Mucosa of descending colon (tissue), 3 donors: ENCODE data around the gene PPP2R5C. TPM values are rescaled to one million over a fixed set of nuclear protein-coding genes. Genes with fewer than 3 reads are reported as not detected.
"Not testable (repeated sequence)": the region's sequence is repeated elsewhere in the genome, so short reads cannot be mapped to it uniquely, and the experiment has no call there.

Experiments used
- ATAC-seq: fragments of 200-7000 bp; cut with Tn5 transposase; one replicate; pipeline ENCODE4 v1.9.1; 2020; ENCODE audit warnings: mild to moderate bottlenecking, moderate library complexity
- DNase-seq, 3 donors: peaks; one replicate each; pipeline ENCODE4 v3.0.0-alpha.2; 2020
- H3K36me3 ChIP-seq: fragments of 200-600 bp; one replicate; pipeline ENCODE4 v1.8.0; 2021; ENCODE audit warnings: low read depth, mild to moderate bottlenecking
- H3K4me1 ChIP-seq: fragments of 200-600 bp; one replicate; pipeline ENCODE4 v1.8.0; 2021; ENCODE audit warnings: low read depth, mild to moderate bottlenecking
- H3K4me3 ChIP-seq: fragments of 200-600 bp; one replicate; pipeline ENCODE4 v1.8.0; 2021; ENCODE audit warnings: mild to moderate bottlenecking
- H3K9me3 ChIP-seq: fragments of 200-600 bp; one replicate; pipeline ENCODE4 v1.8.0; 2021; ENCODE audit warnings: mild to moderate bottlenecking
- intact Hi-C, 2 donors: fragments of 100-400 bp; cut with DNase I in 1 of 2; cut with micrococcal nuclease in 1 of 2; formaldehyde crosslinking; loops; one replicate each; pipeline versions ENCODE4 v1.11.0 to v1.11.1; 2022; cut with DNase I, micrococcal nuclease
- total RNA-seq, 3 donors: library from RNA; stranded (reverse); fragmentation: NEBNext Ultra II Directional in 2 of 3; extraction: Animal tissue kit (Norgen Biotek cat#: 25700) in 2 of 3; gene quantifications; one replicate each; pipeline versions ENCODE4 v1.2.1 to v1.2.4, GENCODE V29; 2021 to 2023
- TF ChIP-seq, protein P1 (sequence below): fragments of 200-600 bp; IDR thresholded peaks from one replicate; pipeline ENCODE4 v1.8.0; 2022; ENCODE audit warnings: antibody characterized with exemption, mild to moderate bottlenecking
- donor health status: DM: no; HTN: no; CAD: no; lungs with moderate emphysema.
- donor health status: DM: no; HTN: no; CAD: no.
- donor health status: DM: no; HTN: yes; CAD: no.

The PPP2R5C gene
- total RNA-seq, 3 donors from 2014 or later, result 131 to 173 (median 160) TPM

GRCh38 chr14:101726295-101726953, 35.1 kb upstream of the PPP2R5C start:
- Histone ChIP-seq H3K36me3 (no peaks in the 10 kb centered on the region), H3K4me3 (no peak overlapping the region), H3K9me3 (no peaks in the 10 kb centered on the region), H3K4me1 (peaks cover 15% of the 10 kb centered on the region)
- intact Hi-C loops, result no loop called here
- DNase-seq (no peak), ATAC-seq (no peak)
- TF ChIP-seq, protein P1, sequence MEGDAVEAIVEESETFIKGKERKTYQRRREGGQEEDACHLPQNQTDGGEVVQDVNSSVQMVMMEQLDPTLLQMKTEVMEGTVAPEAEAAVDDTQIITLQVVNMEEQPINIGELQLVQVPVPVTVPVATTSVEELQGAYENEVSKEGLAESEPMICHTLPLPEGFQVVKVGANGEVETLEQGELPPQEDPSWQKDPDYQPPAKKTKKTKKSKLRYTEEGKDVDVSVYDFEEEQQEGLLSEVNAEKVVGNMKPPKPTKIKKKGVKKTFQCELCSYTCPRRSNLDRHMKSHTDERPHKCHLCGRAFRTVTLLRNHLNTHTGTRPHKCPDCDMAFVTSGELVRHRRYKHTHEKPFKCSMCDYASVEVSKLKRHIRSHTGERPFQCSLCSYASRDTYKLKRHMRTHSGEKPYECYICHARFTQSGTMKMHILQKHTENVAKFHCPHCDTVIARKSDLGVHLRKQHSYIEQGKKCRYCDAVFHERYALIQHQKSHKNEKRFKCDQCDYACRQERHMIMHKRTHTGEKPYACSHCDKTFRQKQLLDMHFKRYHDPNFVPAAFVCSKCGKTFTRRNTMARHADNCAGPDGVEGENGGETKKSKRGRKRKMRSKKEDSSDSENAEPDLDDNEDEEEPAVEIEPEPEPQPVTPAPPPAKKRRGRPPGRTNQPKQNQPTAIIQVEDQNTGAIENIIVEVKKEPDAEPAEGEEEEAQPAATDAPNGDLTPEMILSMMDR, result no peak

DNA sequence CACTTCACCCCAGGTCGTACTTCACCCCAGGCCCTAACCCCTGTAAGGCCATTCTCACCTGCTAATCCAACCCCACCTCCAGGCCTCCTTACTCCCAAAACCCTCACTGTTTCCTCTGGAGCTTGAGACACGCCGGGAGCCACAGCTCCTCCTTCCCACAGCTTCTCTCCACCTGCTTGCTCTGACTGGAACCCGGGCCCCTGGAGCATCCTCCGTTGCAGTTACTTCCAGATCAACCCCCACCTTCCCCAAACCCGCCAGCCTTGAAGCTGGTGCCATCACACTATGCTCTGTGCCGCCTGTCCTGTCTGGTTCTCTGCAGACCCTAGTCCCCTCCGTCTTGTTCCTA, 34.6 kb upstream of the PPP2R5C start:
- H3K4me3 ChIP-seq, result no peak overlapping the region
- intact Hi-C loops, result no loop called here
- no peaks in the 10 kb centered on the region for H3K9me3 ChIP-seq
- TF ChIP-seq, protein P1, result no peak
- no peak for ATAC-seq
- no peaks in the 10 kb centered on the region for H3K36me3 ChIP-seq
- H3K4me1 ChIP-seq, result peaks cover 10% of the 10 kb centered on the region
- peak in 1 of 3 donors; percentile 43 for DNase-seq

GRCh38 chr14:101727611-101728366, 33.7 kb upstream of the PPP2R5C start:
- H3K4me3 ChIP-seq, result no peak overlapping the region
- no peaks in the 10 kb centered on the region for H3K9me3 ChIP-seq
- DNase-seq, result no peak
- no peak for ATAC-seq
- peaks cover 14% of the 10 kb centered on the region for H3K4me1 ChIP-seq
- H3K36me3 ChIP-seq, result no peaks in the 10 kb centered on the region
- intact Hi-C loops, result no loop called here
- TF ChIP-seq, protein P1, result no peak

GRCh38 chr14:101728367-101728742, 33.2 kb upstream of the PPP2R5C start:
- ATAC-seq, result no peak

GRCh38 chr14:101729382-101729781, 32.1 kb upstream of the PPP2R5C start:
- intact Hi-C loops, result no loop called here
- TF ChIP-seq, protein P1, result no peak
- no peak for ATAC-seq
- no peaks in the 10 kb centered on the region for H3K36me3 ChIP-seq
- DNase-seq, result no peak
- peaks cover 14% of the 10 kb centered on the region for H3K4me1 ChIP-seq
- no peak overlapping the region for H3K4me3 ChIP-seq
- no peaks in the 10 kb centered on the region for H3K9me3 ChIP-seq

More at GRCh38 chr14:101728367-101728742, 33.2 kb upstream of the PPP2R5C start:
- intact Hi-C loops, result no loop called here
- H3K4me3 ChIP-seq, result no peak overlapping the region
- H3K4me1 ChIP-seq, result peaks cover 14% of the 10 kb centered on the region
- TF ChIP-seq, protein P1, result no peak
- no peak for DNase-seq
- no peaks in the 10 kb centered on the region for H3K36me3 ChIP-seq
- no peaks in the 10 kb centered on the region for H3K9me3 ChIP-seq

DNA sequence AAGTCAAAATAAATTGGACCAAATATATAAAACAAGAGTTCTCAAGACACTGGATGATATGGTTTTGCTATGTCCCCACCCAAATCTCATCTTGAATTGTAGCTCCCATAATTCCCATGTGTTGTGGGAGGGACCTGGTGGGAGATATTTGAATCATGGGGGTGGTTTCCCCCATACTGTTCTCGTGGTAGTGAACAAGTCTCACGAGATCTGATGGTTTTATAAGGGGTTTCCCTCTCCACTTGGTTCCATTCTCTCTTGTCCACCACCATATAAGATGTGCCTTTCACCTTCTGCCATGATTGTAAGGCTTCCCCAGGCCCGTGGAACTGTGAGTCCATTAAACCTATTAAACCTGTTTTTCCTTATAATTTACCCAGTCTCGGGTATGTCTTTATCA, 31.4 kb upstream of the PPP2R5C start:
- H3K9me3 ChIP-seq, H3K4me3 ChIP-seq, H3K36me3 ChIP-seq, DNase-seq, intact Hi-C loops, ATAC-seq: not testable (repeated sequence)
- peaks cover 14% of the 10 kb centered on the region for H3K4me1 ChIP-seq
